Measurements from ENCODE around the gene SOX8.

SOX8 gene

GRCh38 chr16:991773-992172 lies 10.2 kb downstream of the SOX8 start:
- CTCF ChIA-PET: interaction anchor here (1.3 kb wide), 1 partner anchor 11 kb away, joined by 3 read pairs; no protein-coding TSS in a partner anchor
- POLR2A ChIA-PET: no interaction called here
- DNase-seq (ENCODE audit: extremely low spot score): no peak
- TF ChIP-seq CTCF (IDR thresholded peaks at IDR 0.05; ENCODE audit: control extremely low read depth, extremely low read depth, low read depth, missing control alignments): no peak

DNA sequence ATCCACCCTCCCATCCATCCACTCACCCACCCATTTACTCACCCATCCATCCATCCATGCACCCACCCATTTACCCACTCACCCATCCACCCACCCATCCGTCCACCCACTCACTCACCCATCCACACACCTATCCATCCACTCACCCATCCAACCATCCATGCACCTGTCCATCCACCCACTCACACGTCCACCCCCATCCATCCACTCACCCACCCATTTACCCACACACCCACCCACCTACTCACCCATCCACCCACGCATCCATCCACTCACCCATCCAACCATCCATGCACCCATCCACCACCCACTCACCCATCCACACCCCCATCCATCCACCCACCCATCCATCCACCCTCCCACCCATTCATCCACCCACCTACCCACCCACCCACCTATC lies 12.2 kb downstream of the SOX8 start:
- POLR2A ChIA-PET: no interaction called here
- DNase-seq (ENCODE audit: extremely low spot score): no peak
- CTCF ChIA-PET: no interaction called here
- no peak for TF ChIP-seq CTCF (IDR thresholded peaks at IDR 0.05; ENCODE audit: control extremely low read depth, extremely low read depth, low read depth, missing control alignments)

DNA sequence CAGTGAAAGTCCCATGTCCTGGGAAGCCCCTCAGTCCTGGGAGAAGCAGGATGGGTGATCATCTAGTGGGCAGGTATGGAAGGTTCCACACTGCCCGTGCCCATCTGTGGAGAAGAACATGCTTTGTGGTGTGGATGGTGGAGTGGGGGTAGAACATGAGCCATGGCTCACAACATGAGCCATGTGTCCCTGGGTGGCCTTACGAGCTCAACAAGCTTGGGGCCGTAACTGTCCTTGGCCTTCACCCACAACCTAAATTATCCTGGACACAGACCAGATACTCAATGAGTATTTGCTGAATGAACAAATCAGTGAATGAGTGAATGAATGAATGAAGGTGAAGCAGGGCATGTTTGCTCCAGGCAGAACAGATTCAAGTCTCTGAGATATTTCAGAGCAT lies 13.5 kb downstream of the SOX8 start:
- POLR2A ChIA-PET: no interaction called here
- no peak for TF ChIP-seq CTCF (IDR thresholded peaks at IDR 0.05; ENCODE audit: control extremely low read depth, extremely low read depth, low read depth, missing control alignments)
- CTCF ChIA-PET: interaction anchor here (1.5 kb wide), 1 partner anchor 108 kb away, joined by 3 read pairs; no protein-coding TSS in a partner anchor
- DNase-seq (ENCODE audit: extremely low spot score): no peak

- CTCF ChIA-PET: interaction anchor here (1.5 kb wide), 1 partner anchor 107 kb away, joined by 3 read pairs; no protein-coding TSS in a partner anchor
- POLR2A ChIA-PET: no interaction called here
- no peak for DNase-seq (ENCODE audit: extremely low spot score)
- TF ChIP-seq CTCF (IDR thresholded peaks at IDR 0.05; ENCODE audit: control extremely low read depth, extremely low read depth, low read depth, missing control alignments): no peak
Measured at GRCh38 chr16:995783-996182, 14.2 kb downstream of the SOX8 start.

- DNase-seq (ENCODE audit: extremely low spot score): no peak
- POLR2A ChIA-PET: no interaction called here
- no peak for TF ChIP-seq CTCF (IDR thresholded peaks at IDR 0.05; ENCODE audit: control extremely low read depth, extremely low read depth, low read depth, missing control alignments)
- CTCF ChIA-PET: no interaction called here
Measured at GRCh38 chr16:996681-997080, 15.1 kb downstream of the SOX8 start.

- no peak for TF ChIP-seq CTCF (IDR thresholded peaks at IDR 0.05; ENCODE audit: control extremely low read depth, extremely low read depth, low read depth, missing control alignments)
- ChIA-PET POLR2A (no interaction called here), CTCF (no interaction called here)
- DNase-seq (ENCODE audit: extremely low spot score): no peak
Measured at GRCh38 chr16:997440-998051, 16.0 kb downstream of the SOX8 start.

All from GM10248 (cell line).